Uterus (tissue), 2 donors: ENCODE measurements around the gene PODN.

Experiments
- CTCF ChIP-seq, 4 experiments: fragments of 200-600 bp in 2 of 4; fragments of 450-650 bp in 2 of 4; sonication (generic) in 2 of 4; IDR thresholded peaks; one replicate each; pipeline ENCODE4 v1.5.1; 2016 to 2019; ENCODE audit warnings: antibody characterized with exemption in 4 of 4, mild to moderate bottlenecking in 2 of 4, moderate library complexity in 1 of 4
- POLR2A ChIP-seq, 2 donors: fragments of 450-650 bp; IDR thresholded peaks; one replicate each; pipeline ENCODE4 v1.6.1; 2016; ENCODE audit warnings: antibody characterized with exemption in 2 of 2, mild to moderate bottlenecking in 1 of 2, moderate library complexity in 1 of 2

- TF ChIP-seq POLR2A (IDR thresholded peaks at IDR 0.05) (no peak), CTCF (IDR thresholded peaks at IDR 0.05) (no peak)
Measured at GRCh38 chr1:53069265-53069662, 7.3 kb downstream of the PODN start.
